Adrenal gland (tissue), 5 donors: Measurements from ENCODE around the gene LRRC4.

Experiments
- CTCF ChIP-seq, 6 experiments: fragments of 450-650 bp in 4 of 6; fragments of 200-600 bp in 2 of 6; sonication (generic) in 1 of 6; IDR thresholded peaks; 1 replicate in 5 of 6; 2 replicates in 1 of 6; pipeline versions ENCODE4 v1.5.1 to v1.8.0; 2016 to 2021; ENCODE audit warnings: antibody characterized with exemption in 6 of 6, mild to moderate bottlenecking in 2 of 6, moderate library complexity in 1 of 6
- POLR2A ChIP-seq, 2 donors: fragments of 450-650 bp; IDR thresholded peaks; one replicate each; pipeline ENCODE4 v1.6.1; 2017; ENCODE audit warnings: antibody characterized with exemption in 2 of 2, mild to moderate bottlenecking in 2 of 2, moderate library complexity in 1 of 2
- donor health status: DM: no; HTN: no; CAD: no.

GRCh38 chr7:127993987-127994386, 37.2 kb downstream of the LRRC4 start:
- no peak for TF ChIP-seq CTCF (IDR thresholded peaks at IDR 0.05)
- TF ChIP-seq POLR2A (IDR thresholded peaks at IDR 0.05) = no peak
